Raji (cell line): Measurements from ENCODE around the gene ADAMTSL1.

Source experiments
- POLR2A ChIP-seq: IDR thresholded peaks from 2 replicates; pipeline ENCODE4 v1.6.1; 2011; ENCODE audit warnings: low read depth, low read length, control low read depth; ENCODE audit not compliant: insufficient read depth

The ADAMTSL1 gene

GRCh38 chr9:18457510-18457909 lies 16.4 kb upstream of the ADAMTSL1 start:
- no peak for TF ChIP-seq POLR2A

- TF ChIP-seq POLR2A: no peak
Measured at GRCh38 chr9:18459962-18460584, 13.9 kb upstream of the ADAMTSL1 start.

GRCh38 chr9:18461496-18461895 lies 12.5 kb upstream of the ADAMTSL1 start:
- no peak for TF ChIP-seq POLR2A

GRCh38 chr9:18463991-18464390 lies 10.0 kb upstream of the ADAMTSL1 start:
- no peak for TF ChIP-seq POLR2A

GRCh38 chr9:18466101-18466500 lies 7.9 kb upstream of the ADAMTSL1 start:
- TF ChIP-seq POLR2A: no peak

GRCh38 chr9:18467696-18468095 lies 6.3 kb upstream of the ADAMTSL1 start:
- no peak for TF ChIP-seq POLR2A

GRCh38 chr9:18472435-18472834 lies 1.5 kb upstream of the ADAMTSL1 start:
- no peak for TF ChIP-seq POLR2A

- no peak for TF ChIP-seq POLR2A
Measured at GRCh38 chr9:18472841-18473251, 1.1 kb upstream of the ADAMTSL1 start.

GRCh38 chr9:18474783-18475182 lies 830 bp downstream of the ADAMTSL1 start:
- TF ChIP-seq POLR2A: no peak

GRCh38 chr9:18477121-18477660 lies 3.2 kb downstream of the ADAMTSL1 start:
- TF ChIP-seq POLR2A: no peak

GRCh38 chr9:18477719-18478118 lies 3.8 kb downstream of the ADAMTSL1 start:
- TF ChIP-seq POLR2A: no peak

- TF ChIP-seq POLR2A: no peak
Measured at GRCh38 chr9:18478501-18479361, 4.8 kb downstream of the ADAMTSL1 start.

- TF ChIP-seq POLR2A: no peak
Measured at GRCh38 chr9:18479405-18479804, 5.5 kb downstream of the ADAMTSL1 start.

- TF ChIP-seq POLR2A: no peak
Measured at GRCh38 chr9:18480662-18481093, 6.7 kb downstream of the ADAMTSL1 start.

GRCh38 chr9:18482371-18482770 lies 8.4 kb downstream of the ADAMTSL1 start:
- no peak for TF ChIP-seq POLR2A

- no peak for TF ChIP-seq POLR2A
Measured at GRCh38 chr9:18485714-18486113, 11.8 kb downstream of the ADAMTSL1 start.
